ENCODE measurements around the gene ING5.
"Not testable (repeated sequence)": the region's sequence is repeated elsewhere in the genome, so short reads cannot be mapped to it uniquely, and the experiment has no call there.

GRCh38 chr2:241732513-241733186 lies 30.8 kb downstream of the ING5 start:
- TF ChIP-seq POLR2A (IDR thresholded peaks at IDR 0.05): not testable (repeated sequence)
- peak in 10 of 11 experiments; percentile 43 to 86 (median 66) for TF ChIP-seq CTCF (IDR thresholded peaks at IDR 0.05 in 8 of 11, conservative IDR thresholded peaks at IDR 0.05 in 3 of 11)

All from spleen (tissue), 7 donors.